GM19463 (cell line): Measurements from ENCODE around the gene INA.
"Not testable (repeated sequence)": the region's sequence is repeated elsewhere in the genome, so short reads cannot be mapped to it uniquely, and the experiment has no call there.

Source experiments
- ATAC-seq: cut with Tn5 transposase; IDR thresholded peaks from one replicate; pipeline ENCODE4 v1.9.1; 2021; ENCODE audit warnings: mild to moderate bottlenecking, moderate library complexity; ENCODE audit not compliant: unreplicated experiment

Gene INA

GRCh38 chr10:103276896-103277712 lies at the start of gene INA:
TSS of gene INA (plus strand) at chr10:103277138. CDS start at chr10:103277212, 74 bp downstream.
- ATAC-seq = no peak

GRCh38 chr10:103227416-103227815 lies 49.5 kb upstream of the INA start:
- no peak for ATAC-seq

GRCh38 chr10:103231047-103231551 lies 45.8 kb upstream of the INA start:
- ATAC-seq = no peak

DNA sequence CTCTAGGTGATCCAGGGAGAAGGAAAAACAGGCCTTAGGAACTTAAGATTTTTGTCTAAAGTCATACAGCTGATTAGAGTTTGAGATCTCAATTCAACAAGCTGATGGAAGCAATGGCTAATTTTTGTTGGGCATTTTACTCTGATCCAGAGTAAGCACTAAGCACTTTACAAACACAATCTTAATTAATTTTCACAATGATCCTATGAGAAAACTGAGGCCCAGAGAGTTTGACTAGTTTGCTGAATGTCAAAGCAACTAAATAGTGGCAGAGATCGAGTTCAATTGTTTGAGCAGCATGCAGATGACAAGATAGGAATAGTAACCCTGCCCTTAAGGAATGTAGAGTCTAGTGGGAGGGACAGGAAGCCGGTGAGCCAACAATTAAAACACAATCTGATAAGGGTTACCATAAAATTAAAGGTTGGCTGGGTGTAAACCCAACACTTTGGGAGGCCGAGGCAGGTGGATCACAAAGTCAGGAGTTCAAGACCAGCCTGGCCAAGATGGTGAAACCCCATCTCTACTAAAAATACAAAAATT lies 44.7 kb upstream of the INA start:
- ATAC-seq = no peak

GRCh38 chr10:103232772-103233488 lies 44.0 kb upstream of the INA start:
- no peak for ATAC-seq

DNA sequence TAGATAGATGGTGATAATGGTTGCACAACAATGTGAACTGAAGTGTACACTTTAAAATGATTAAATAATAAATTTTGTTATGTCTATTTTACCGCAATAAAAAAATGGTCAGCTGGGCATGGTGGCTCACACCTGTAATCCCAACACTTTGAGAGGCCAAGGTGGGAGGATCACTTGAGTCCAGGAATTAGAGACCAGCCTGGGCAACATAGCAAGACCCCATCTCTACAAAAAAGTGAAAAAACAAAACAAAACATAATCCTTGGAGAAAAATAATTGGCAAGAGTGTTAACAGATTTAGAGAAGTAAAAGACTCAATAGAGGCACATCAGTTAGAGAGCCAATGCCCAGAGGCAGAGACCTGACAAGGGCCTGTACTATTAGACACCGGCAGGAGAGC lies 41.2 kb upstream of the INA start:
- no peak for ATAC-seq

- ATAC-seq = no peak
Measured at GRCh38 chr10:103238506-103239252, 38.3 kb upstream of the INA start.

- ATAC-seq = no peak
Measured at GRCh38 chr10:103241262-103242011, 35.5 kb upstream of the INA start.

- ATAC-seq = no peak
Measured at GRCh38 chr10:103244666-103245271, 32.2 kb upstream of the INA start.

DNA sequence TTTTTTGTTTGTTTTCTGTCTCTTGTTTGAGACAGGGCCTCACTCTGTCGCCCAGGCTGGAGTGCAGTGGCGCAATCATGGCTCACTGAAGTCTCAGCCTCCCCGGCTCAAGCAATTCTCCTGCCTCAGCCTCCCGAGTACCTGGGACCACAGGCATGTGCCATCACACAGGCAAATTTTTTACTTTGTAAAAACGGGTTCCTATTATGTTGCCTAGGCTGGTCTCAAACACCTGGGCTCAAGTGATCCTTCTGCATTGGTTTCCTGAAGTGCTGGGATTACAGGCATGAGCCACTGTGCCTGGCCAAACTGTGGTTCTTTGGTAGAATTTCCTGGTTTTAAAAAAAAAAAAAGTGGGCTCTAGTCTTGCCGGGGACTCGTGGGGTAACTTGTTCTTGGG lies 31.4 kb upstream of the INA start, which contains the start of gene RPEL1:
Gene RPEL1 (plus strand): TSS at position 301 of the 400 bp plus-strand sequence. CDS start 110 bp downstream, outside the sequence.
- not testable (repeated sequence) for ATAC-seq

GRCh38 chr10:103246324-103246723 lies 30.6 kb upstream of the INA start:
- no peak for ATAC-seq

- no peak for ATAC-seq
Measured at GRCh38 chr10:103254113-103254512, 22.8 kb upstream of the INA start.

DNA sequence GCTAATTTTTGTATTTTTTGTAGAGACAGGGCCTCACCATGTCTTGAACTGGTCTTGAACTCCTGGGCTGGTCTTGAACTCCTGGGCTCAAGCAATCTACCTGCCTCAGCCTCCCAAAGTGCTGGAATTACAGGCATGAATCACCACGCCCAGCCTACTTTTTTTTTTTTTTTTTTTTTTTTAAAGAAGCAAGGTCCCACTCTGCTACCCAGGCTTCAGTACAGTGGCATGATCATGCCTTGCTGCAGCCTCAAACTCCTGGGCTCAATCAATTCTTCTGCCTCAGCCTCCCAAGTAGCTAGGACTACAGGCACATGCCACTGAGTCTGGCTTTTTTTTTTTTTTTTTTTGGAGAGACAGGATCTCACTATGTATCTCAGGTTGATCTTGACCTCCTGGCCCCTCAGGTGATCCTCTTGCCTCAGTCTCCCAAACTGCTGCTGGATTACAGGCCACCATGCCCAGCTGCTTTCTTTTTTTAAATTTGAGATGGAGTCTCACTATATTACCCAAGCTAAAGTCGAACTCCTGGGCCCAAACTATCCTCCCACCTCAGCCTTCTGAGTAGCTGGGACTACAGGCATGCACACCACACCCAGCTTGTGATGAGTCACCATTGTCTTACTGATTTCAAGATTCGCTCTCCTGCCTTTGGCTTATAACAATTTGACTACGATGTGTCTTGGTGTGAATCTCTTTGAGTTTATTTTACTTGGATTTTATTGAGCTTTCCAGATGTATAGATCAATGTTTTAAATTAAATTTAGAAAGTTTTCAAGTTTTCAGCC lies 22.2 kb upstream of the INA start:
- ATAC-seq = no peak

DNA sequence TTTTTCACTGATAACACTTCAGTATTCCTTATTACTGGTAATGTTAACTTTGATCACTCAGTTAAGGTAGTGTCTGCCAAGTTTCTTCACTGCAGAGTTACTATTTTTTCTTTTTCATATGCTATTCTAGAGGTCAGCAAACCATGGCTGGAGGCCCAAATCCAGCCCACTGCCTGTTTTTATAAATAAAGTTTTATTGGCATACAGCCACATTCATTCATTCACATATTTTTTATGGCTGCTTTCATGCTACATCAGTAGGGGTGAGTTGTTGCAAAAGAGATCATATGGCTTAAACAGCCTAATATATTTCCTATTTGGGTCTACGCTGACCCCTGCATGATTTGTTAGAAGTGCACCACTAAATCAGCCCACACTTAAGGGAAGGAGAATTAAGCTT lies 20.3 kb upstream of the INA start:
- ATAC-seq = no peak

DNA sequence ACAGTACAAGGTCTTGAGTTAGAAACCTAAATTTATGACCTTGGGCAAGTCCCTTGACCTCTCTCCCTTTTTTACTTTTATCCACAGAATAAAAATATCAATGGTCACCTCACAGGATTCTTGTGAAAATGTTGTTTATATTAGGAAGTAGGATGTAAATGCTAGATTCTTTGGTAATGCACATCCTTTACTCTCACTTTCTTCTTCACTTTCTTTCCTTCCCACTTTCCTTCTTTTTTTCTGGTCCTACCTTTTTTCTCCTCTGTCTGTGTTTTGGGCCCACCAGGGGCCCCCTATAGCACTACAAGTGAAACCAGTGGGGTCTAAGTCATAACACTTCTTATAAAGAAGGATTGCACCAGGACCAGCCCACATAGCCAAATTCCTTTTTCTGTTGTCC lies 19.1 kb upstream of the INA start:
- no peak for ATAC-seq

- not testable (repeated sequence) for ATAC-seq
Measured at GRCh38 chr10:103258928-103259327, 18.0 kb upstream of the INA start.

DNA sequence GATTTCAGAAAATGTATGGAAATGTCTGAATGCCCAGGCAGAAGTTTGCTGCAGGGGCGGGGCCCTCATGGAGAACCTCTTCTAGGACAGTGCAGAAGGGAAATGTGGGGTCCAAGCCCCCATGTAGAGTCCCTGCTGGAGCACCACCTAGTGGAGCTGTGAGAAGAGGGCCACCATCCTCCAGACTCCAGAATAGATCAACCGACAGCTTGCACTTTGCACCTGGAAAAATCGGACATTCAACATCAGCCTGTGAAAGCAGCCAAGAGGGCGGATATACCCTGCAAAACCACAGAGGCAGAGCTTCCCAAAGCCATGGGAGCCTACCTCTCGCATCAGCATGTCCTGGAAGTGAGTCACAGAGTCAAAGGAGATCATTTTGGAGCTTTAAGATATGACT lies 16.9 kb upstream of the INA start:
- no peak for ATAC-seq

DNA sequence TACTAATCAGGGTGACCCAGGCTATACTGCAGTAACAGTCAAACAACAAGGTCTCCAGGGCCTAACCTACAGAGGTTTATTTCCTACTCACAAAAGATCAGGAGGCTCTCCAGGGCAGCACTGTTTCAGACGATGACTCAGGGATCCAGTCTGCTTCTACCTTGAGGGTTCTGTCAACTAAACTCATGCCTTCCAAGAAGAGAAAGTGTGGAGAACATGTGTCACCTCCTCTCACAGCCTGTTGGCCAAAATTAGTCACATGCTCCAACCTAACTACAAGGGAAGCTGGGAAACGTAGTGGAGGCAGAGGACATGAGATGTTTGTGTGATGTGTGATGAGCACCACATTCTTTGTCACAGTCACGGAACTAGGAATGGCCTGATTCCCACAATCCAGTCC lies 14.7 kb upstream of the INA start:
- ATAC-seq = no peak

- no peak for ATAC-seq
Measured at GRCh38 chr10:103265717-103266329, 11.1 kb upstream of the INA start.
